Measurements from ENCODE around the gene LRMDA. TPM values are rescaled to one million over a fixed set of nuclear protein-coding genes. Genes with fewer than 3 reads are reported as not detected.

Gene LRMDA
- total and polyA plus RNA-seq, 2 of the 8 experiments (the other 6 are each of a cell fraction or from before 2014, with no cell fraction given), result 0.86 to 2.8 TPM

- no peak overlapping the region for H3K4me2 ChIP-seq (ENCODE audit: insufficient read depth in 1 of 2, low read depth in 2 of 2, low read length in 2 of 2)
- no peak overlapping the region for H2BK12ac ChIP-seq (ENCODE audit: low read depth, low read length)
- CTCF ChIA-PET (ENCODE audit: partially characterized antibody), result interaction anchor here (1.1 kb wide), 1 partner anchor 57 kb away, joined by 3 read pairs; no protein-coding TSS in a partner anchor
- H4K20me1 ChIP-seq (replicated peaks in 1 of 2; ENCODE audit: control insufficient read depth in 1 of 2, insufficient read depth in 2 of 2, low read length in 2 of 2), result no peaks in the 10 kb centered on the region
- H3K9me3 ChIP-seq (ENCODE audit: insufficient read depth in 2 of 2, low read depth in 1 of 2, low read length in 1 of 2), result no peaks in the 10 kb centered on the region
- TF ChIP-seq BACH1 (IDR thresholded peaks at IDR 0.05; ENCODE audit: low read length), result no peak
- no peaks in the 10 kb centered on the region for H3K79me2 ChIP-seq (ENCODE audit: control insufficient read depth in 1 of 2, insufficient read depth in 2 of 2, low read length in 2 of 2)
- H3K4ac ChIP-seq (replicated peaks; ENCODE audit: insufficient read length, low read depth, low read length), result no peak overlapping the region
- H3K4me1 ChIP-seq (replicated peaks in 1 of 4; ENCODE audit: control insufficient read depth in 3 of 4, insufficient read depth in 4 of 4, low read length in 3 of 4), result peaks cover 0 to 9% (median 5%) of the 10 kb centered on the region in 4 experiments; a peak in 6 of 7 replicates
- WGBS, 2 experiments (ENCODE audit: extremely low coverage in 1 of 2, insufficient coverage in 1 of 2, insufficient read length in 1 of 2, insufficient replicate concordance in 2 of 2, low coverage in 1 of 2, low lambda C conversion rate in 2 of 2, missing lambda C conversion rate in 1 of 2), result 82% methylated on average over 2 of the region's 2 CpGs; no CpG with 5 or more reads in 1 of the 2 experiments
- H3K56ac ChIP-seq (replicated peaks; ENCODE audit: insufficient read length, low read depth, low read length), result no peak overlapping the region
- FAIRE-seq (no peak), DNase-seq (ENCODE audit: low read depth in 1 of 2, low spot score in 2 of 2) (no peak)
- H3K4me3 ChIP-seq (ENCODE audit: extremely low read depth in 1 of 4, insufficient read depth in 2 of 4, low read depth in 3 of 4, low read length in 4 of 4), result no peak overlapping the region
- no peak overlapping the region for H2BK120ac ChIP-seq (replicated peaks; ENCODE audit: low read depth, low read length)
- no peak overlapping the region for H2BK5ac ChIP-seq (ENCODE audit: low read depth, low read length)
- H3K14ac ChIP-seq (ENCODE audit: insufficient read length), result no peak overlapping the region
- H2AFZ ChIP-seq (ENCODE audit: low read length), result no peak overlapping the region
- no peak overlapping the region for H3K9ac ChIP-seq (replicated peaks in 1 of 4; ENCODE audit: extremely low read depth in 1 of 4, low read depth in 3 of 4, low read length in 3 of 4)
- no peak overlapping the region for H4K8ac ChIP-seq (ENCODE audit: extremely low read depth, insufficient read depth, low read length)
- H4K5ac ChIP-seq (ENCODE audit: insufficient read length, low read depth, low read length), result no peak overlapping the region
- H3K18ac ChIP-seq (ENCODE audit: extremely low read depth, low read length), result no peak overlapping the region
- no peak overlapping the region for H3K23ac ChIP-seq (ENCODE audit: insufficient read length)
- no peaks in the 10 kb centered on the region for H3K36me3 ChIP-seq (ENCODE audit: control insufficient read depth in 2 of 4, insufficient read depth in 4 of 4, low read length in 3 of 4)
- no peak overlapping the region for H3K27ac ChIP-seq (ENCODE audit: low read depth, low read length)
- no peaks in the 10 kb centered on the region for H3K27me3 ChIP-seq (replicated peaks in 1 of 4; ENCODE audit: control insufficient read depth in 3 of 4, extremely low read depth in 1 of 4, insufficient read depth in 3 of 4, low read length in 3 of 4)
- POLR2A ChIA-PET (ENCODE audit: partially characterized antibody), result no interaction called here
- no peaks in the 10 kb centered on the region for H3K23me2 ChIP-seq (ENCODE audit: low read depth, low read length)
- H4K91ac ChIP-seq (replicated peaks; ENCODE audit: insufficient read length, low read length), result no peak overlapping the region
- no peaks in the 10 kb centered on the region for H3K79me1 ChIP-seq (ENCODE audit: low read depth, low read length)
- H2BK15ac ChIP-seq (ENCODE audit: low read length), result no peak overlapping the region
- no peak overlapping the region for H2BK20ac ChIP-seq (ENCODE audit: low read length)
- H2AK5ac ChIP-seq (ENCODE audit: low read depth, low read length), result no peak overlapping the region
Observed at GRCh38 chr10:75969031-75969430, 537.6 kb downstream of the LRMDA start.
